K562 (cell line): ENCODE results near the gene CORO6. TPM values are rescaled to one million over a fixed set of nuclear protein-coding genes. Genes with fewer than 3 reads are reported as not detected.

Experiments
- ATAC-seq: fragments of 200-7000 bp; cut with Tn5 transposase; 3 replicates; pipeline ENCODE4 v1.9.1; 2020; ENCODE audit warnings: moderate library complexity
- BruUV-seq: library from RNA; stranded (reverse); fragments of 400-500 nt; replicated peaks from 2 replicates; lab custom pipeline; 2021; lab: Mats Ljungman, UMichigan
- CTCF ChIA-PET: fragments of 300-600 bp; formaldehyde crosslinking; extraction: SDS; loops from one replicate; lab custom pipeline; 2021; ENCODE audit warnings: low intra/inter-chr PET ratio; lab: Yijun Ruan, JAX
- POLR2A ChIA-PET: fragments of 300-600, 350-650 bp; sonication (Branson Sonifier 250); formaldehyde crosslinking; extraction: SDS; loops from one replicate; lab custom pipeline; 2021; ENCODE audit warnings: antibody characterized with exemption, inconsistent platforms; lab: Yijun Ruan, JAX
- DNase-seq, 4 experiments: peaks; one replicate each; pipeline versions ENCODE4 v3.0.0 to v3.0.0-alpha.2; 2011 to 2018; ENCODE audit warnings: low spot score in 3 of 4, mixed read lengths in 3 of 4; ENCODE audit errors: extremely low read depth in 1 of 4
- FAIRE-seq: peaks from 2 replicates; lab custom pipeline; 2011; peaks lifted over from hg19 to GRCh38; lab: Jason Lieb, UNC
- H2AFZ ChIP-seq: 2 replicates; pipeline ENCODE4 v1.6.0; 2011; ENCODE audit warnings: low read depth, low read length, control low read depth, inconsistent platforms
- H3K27ac ChIP-seq: fragments of 200-600 bp; 3 replicates; pipeline ENCODE4 v1.8.0; 2011; ENCODE audit warnings: low read depth, mild to moderate bottlenecking, control low read depth, inconsistent platforms, low read length, moderate library complexity, mixed read lengths; ENCODE audit errors: extremely low read depth
- H3K27me3 ChIP-seq, 2 experiments: fragments of 300-600 bp in 1 of 2; 2 replicates in 1 of 2; 3 replicates in 1 of 2; pipeline versions ENCODE4 v1.6.0 to v1.8.0; 2011; ENCODE audit warnings: inconsistent platforms in 2 of 2, low read length in 2 of 2, mild to moderate bottlenecking in 1 of 2, mixed read lengths in 1 of 2, moderate library complexity in 1 of 2; ENCODE audit not compliant: control insufficient read depth in 2 of 2, insufficient read depth in 2 of 2
- H3K36me3 ChIP-seq: fragments of 300-600 bp; 3 replicates; pipeline ENCODE4 v1.8.0; 2011; ENCODE audit warnings: mild to moderate bottlenecking, low read length, inconsistent platforms; ENCODE audit not compliant: control insufficient read depth, insufficient read depth
- H3K4me1 ChIP-seq, 2 experiments: fragments of 200-600 bp in 1 of 2; replicated peaks in 1 of 2; 2 replicates in 1 of 2; 3 replicates in 1 of 2; pipeline versions ENCODE4 v1.5.1 to v1.8.0; 2011; ENCODE audit warnings: inconsistent platforms in 2 of 2, low read length in 2 of 2, mild to moderate bottlenecking in 1 of 2, mixed read lengths in 1 of 2, moderate library complexity in 1 of 2; ENCODE audit not compliant: control insufficient read depth in 2 of 2, insufficient read depth in 2 of 2
- H3K4me2 ChIP-seq: 2 replicates; pipeline ENCODE4 v1.6.1; 2011; ENCODE audit warnings: low read length, control low read depth, inconsistent platforms, mixed read lengths; ENCODE audit not compliant: insufficient read depth
- H3K4me3 ChIP-seq: fragments of 200-600 bp; sonication (generic), shearing (Covaris generic); 2 replicates; pipeline ENCODE4 v1.5.1; 2016; ENCODE audit warnings: control low read depth, inconsistent platforms
- H3K79me2 ChIP-seq: fragments of 200-600 bp; 3 replicates; pipeline ENCODE4 v1.8.0; 2011; ENCODE audit warnings: low read length, inconsistent platforms; ENCODE audit not compliant: control insufficient read depth, insufficient read depth
- H3K9ac ChIP-seq, 2 experiments: 2 replicates each; pipeline versions ENCODE4 v1.6.0 to v1.6.1; 2011; ENCODE audit warnings: low read depth in 2 of 2, low read length in 2 of 2, control low read depth in 1 of 2, inconsistent platforms in 1 of 2, mild to moderate bottlenecking in 1 of 2, mixed read lengths in 1 of 2; ENCODE audit not compliant: insufficient read depth in 1 of 2
- H3K9me1 ChIP-seq: one replicate; pipeline ENCODE4 v1.6.0; 2011; ENCODE audit warnings: inconsistent platforms, mild to moderate bottlenecking, low read length, moderate library complexity; ENCODE audit not compliant: control insufficient read depth, insufficient read depth
- H3K9me3 ChIP-seq: replicated peaks from 2 replicates; pipeline ENCODE4 v1.5.1; 2011; ENCODE audit warnings: low read depth, low read length, inconsistent platforms; ENCODE audit not compliant: control insufficient read depth, insufficient read depth
- H4K20me1 ChIP-seq: replicated peaks from 2 replicates; pipeline ENCODE4 v1.6.1; 2011; ENCODE audit warnings: low read length, inconsistent platforms, mixed read lengths; ENCODE audit not compliant: control insufficient read depth, insufficient read depth
- ESRRB ChIP-seq: fragments of 250-450 bp; sonication (Bioruptor Pico); IDR thresholded peaks from 2 replicates; pipeline ENCODE4 v1.5.0; 2020; ENCODE audit warnings: mild to moderate bottlenecking, moderate library complexity, borderline replicate concordance
- MAFK ChIP-seq: IDR thresholded peaks from 2 replicates; pipeline ENCODE4 v1.6.1; 2011; ENCODE audit warnings: low read length, improper control_type of control experiment
- POLR2G ChIP-seq: fragments of 200-400 bp; formaldehyde crosslinking; IDR thresholded peaks from 2 replicates; pipeline ENCODE4 v1.6.1; 2017; ENCODE audit warnings: low read depth, mild to moderate bottlenecking, antibody characterized with exemption, low read length, moderate library complexity
- ZNF431 ChIP-seq: sonication (generic); formaldehyde crosslinking; IDR thresholded peaks from 2 replicates; pipeline ENCODE4 v1.8.0; 2022; ENCODE audit warnings: mild to moderate bottlenecking, missing genetic modification reagents
- ZSCAN32 ChIP-seq: fragments of 450-650 bp; formaldehyde crosslinking; IDR thresholded peaks from 2 replicates; pipeline ENCODE4 v1.4.0; 2020; ENCODE audit warnings: mild to moderate bottlenecking, moderate library complexity
- WGBS: fragments of 100-300 bp; shearing (Covaris generic); methylation state at CpG from one replicate; pipeline ENCODE4 v1.1.6; 2016; ENCODE audit warnings: low coverage, mixed read lengths; ENCODE audit not compliant: insufficient coverage; ENCODE audit errors: missing lambda C conversion rate; 5-methylcytosine and 5-hydroxymethylcytosine counted together
- in situ Hi-C: fragments of 300-500 bp; cut with MboI; formaldehyde crosslinking; loops from 4 replicates; pipeline ENCODE4 v1.15.0; 2018; ENCODE audit warnings: inconsistent platforms, mixed read lengths
- intact Hi-C: fragments of 100-400 bp; cut with micrococcal nuclease; formaldehyde crosslinking; loops from 2 replicates; pipeline ENCODE4 v1.14.2; 2022
- polyA plus RNA-seq, 8 experiments: library from polyadenylated mRNA; depleted of rRNA in 4 of 8; stranded (reverse) in 5 of 8; unstranded in 3 of 8; fragments of >200 nt; fragmentation: Nextera tagmentation in 2 of 8; fragmentation: Illumina TruSeq in 1 of 8; extraction: Ambion mirVana in 2 of 8; extraction: Trizol in 1 of 8; gene quantifications; 2 replicates each; pipeline versions ENCODE4 v1.2.1 to v1.2.3, GENCODE V29; 2011 to 2014; ENCODE audit warnings: inconsistent platforms in 1 of 8, missing spikeins in 1 of 8
- total RNA-seq, 7 experiments: library from RNA; depleted of rRNA in 6 of 7; stranded (reverse); fragments of >200 nt in 6 of 7; fragmentation: Illumina TruSeq in 2 of 7; extraction: Trizol in 2 of 7; gene quantifications; 2 replicates each; pipeline versions ENCODE4 v1.2.1 to v1.2.3, GENCODE V29; 2011 to 2021; ENCODE audit warnings: low replicate concordance in 1 of 7
- TF ChIP-seq, protein P1 (sequence below): sonication (generic); formaldehyde crosslinking; IDR thresholded peaks from 2 replicates; pipeline ENCODE4 v1.8.1; 2023; ENCODE audit warnings: mild to moderate bottlenecking, missing genetic modification reagents

Gene CORO6
- total and polyA plus RNA-seq, 9 of the 15 experiments (the other 6 are each of a cell fraction or from before 2014, with no cell fraction given), result 0.04 to 11.9 (median 2.4) TPM

DNA sequence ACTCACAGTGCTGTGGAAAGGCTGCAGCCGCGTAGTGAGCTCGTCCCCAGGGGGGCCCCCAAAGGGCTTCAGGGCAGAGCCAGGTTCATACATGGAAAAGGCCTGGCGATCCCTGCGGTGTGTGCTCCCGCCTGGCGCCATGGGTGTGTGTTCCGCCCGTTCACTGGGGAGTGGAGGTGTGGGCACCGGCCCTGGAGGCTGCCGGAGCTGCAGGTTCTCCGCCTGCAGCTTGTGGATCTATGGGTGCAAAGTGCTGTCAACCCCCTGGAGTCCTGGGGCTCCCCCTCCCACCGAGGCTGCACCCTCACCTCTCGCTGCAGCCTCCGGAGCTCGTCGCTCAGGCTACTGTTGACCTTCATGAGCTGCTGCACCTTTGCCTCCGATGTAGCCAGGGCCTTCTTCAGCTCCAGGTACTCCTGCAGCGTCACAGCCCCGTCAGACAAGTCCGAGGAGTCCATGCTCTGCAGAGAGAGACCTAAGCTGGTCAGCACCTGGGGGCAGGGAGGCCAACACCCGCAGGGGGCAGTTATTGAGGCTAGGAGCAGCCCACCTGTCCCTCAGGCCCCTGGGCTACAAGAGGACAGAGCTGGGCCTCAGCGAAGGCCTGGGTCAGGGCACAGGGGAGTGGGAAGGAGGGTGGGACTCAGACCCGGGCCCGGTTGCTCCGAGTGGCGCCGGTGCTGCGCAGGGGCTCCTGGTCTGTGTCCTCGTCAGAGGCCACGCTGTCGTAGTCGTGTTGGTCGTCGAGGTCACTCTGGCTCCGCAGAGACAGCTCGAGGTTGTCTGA, 46.3 kb downstream of the CORO6 start:
- CTCF ChIA-PET, result no interaction called here
- no peak for FAIRE-seq

GRCh38 chr17:29575511-29576213, 47.0 kb downstream of the CORO6 start:
- Histone ChIP-seq H3K4me1 (peaks cover 0 to 50% of the 10 kb centered on the region in 2 experiments; a peak in 2 of 5 replicates), H3K9ac (no peak overlapping the region), H3K27ac (no peak overlapping the region), H3K36me3 (peaks cover 56% of the 10 kb centered on the region; the same call in 2 of the 3 replicates), H3K4me2 (no peak overlapping the region), H3K9me1 (peaks cover 3% of the 10 kb centered on the region), H4K20me1 (no peaks in the 10 kb centered on the region), H3K79me2 (no peaks in the 10 kb centered on the region), H3K27me3 (no peaks in the 10 kb centered on the region), H2AFZ (no peak overlapping the region), H3K9me3 (no peaks in the 10 kb centered on the region), H3K4me3 (no peak overlapping the region)
- DNase-seq (no peak), FAIRE-seq (no peak), ATAC-seq (no peak)
- no TSS peak for BruUV-seq
- intact Hi-C loops (no loop called here), in situ Hi-C loops (no loop called here)
- ChIA-PET CTCF (no interaction called here), POLR2A (interaction anchor here (0.6 to 3.6 kb wide), 3 partner anchors 11 to 157 kb away, joined by 3 to 25 read pairs (median 3); no protein-coding TSS in a partner anchor)
- WGBS, result 84% methylated on average over 24 of the region's 28 CpGs
- TF ChIP-seq POLR2G (peak; percentile 49), ZSCAN32 (CRISPR knock-in tag) (no peak), ESRRB (CRISPR knock-in tag) (no peak), ZNF431 (no peak)
- TF ChIP-seq, protein P1, sequence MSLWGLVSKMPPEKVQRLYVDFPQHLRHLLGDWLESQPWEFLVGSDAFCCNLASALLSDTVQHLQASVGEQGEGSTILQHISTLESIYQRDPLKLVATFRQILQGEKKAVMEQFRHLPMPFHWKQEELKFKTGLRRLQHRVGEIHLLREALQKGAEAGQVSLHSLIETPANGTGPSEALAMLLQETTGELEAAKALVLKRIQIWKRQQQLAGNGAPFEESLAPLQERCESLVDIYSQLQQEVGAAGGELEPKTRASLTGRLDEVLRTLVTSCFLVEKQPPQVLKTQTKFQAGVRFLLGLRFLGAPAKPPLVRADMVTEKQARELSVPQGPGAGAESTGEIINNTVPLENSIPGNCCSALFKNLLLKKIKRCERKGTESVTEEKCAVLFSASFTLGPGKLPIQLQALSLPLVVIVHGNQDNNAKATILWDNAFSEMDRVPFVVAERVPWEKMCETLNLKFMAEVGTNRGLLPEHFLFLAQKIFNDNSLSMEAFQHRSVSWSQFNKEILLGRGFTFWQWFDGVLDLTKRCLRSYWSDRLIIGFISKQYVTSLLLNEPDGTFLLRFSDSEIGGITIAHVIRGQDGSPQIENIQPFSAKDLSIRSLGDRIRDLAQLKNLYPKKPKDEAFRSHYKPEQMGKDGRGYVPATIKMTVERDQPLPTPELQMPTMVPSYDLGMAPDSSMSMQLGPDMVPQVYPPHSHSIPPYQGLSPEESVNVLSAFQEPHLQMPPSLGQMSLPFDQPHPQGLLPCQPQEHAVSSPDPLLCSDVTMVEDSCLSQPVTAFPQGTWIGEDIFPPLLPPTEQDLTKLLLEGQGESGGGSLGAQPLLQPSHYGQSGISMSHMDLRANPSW (CRISPR knock-in tag), result no peak

More for the DNA sequence above, 46.3 kb downstream of the CORO6 start:
- H3K27me3 ChIP-seq, result no peaks in the 10 kb centered on the region
- intact Hi-C loops (no loop called here), in situ Hi-C loops (no loop called here)
- peaks cover 0 to 57% of the 10 kb centered on the region in 2 experiments; a peak in 2 of 5 replicates for H3K4me1 ChIP-seq
- 87% methylated on average over 35 of the region's 37 CpGs for WGBS
- H3K79me2 ChIP-seq, result no peaks in the 10 kb centered on the region
- TF ChIP-seq POLR2G (0 out of 2 replicates have a peak, but pooled peaks have one; percentile 26), MAFK (no peak)
- TF ChIP-seq, all 486 proteins: peak for 1
- peaks cover 62% of the 10 kb centered on the region; the same call in 2 of the 3 replicates for H3K36me3 ChIP-seq
- ATAC-seq (no peak), DNase-seq (no peak)
- H3K9me1 ChIP-seq, result peaks cover 3% of the 10 kb centered on the region
- H2AFZ ChIP-seq, result no peak overlapping the region
- H3K4me2 ChIP-seq, result no peak overlapping the region
- no peaks in the 10 kb centered on the region for H4K20me1 ChIP-seq
- no peaks in the 10 kb centered on the region for H3K9me3 ChIP-seq
- H3K4me3 ChIP-seq, result no peak overlapping the region
- TSS peak; percentile 41 for BruUV-seq
- POLR2A ChIA-PET, result interaction anchor here (1.1 to 3.6 kb wide), 2 partner anchors 11 to 39 kb away, joined by 3 to 25 read pairs; no protein-coding TSS in a partner anchor
- peak overlapping the region in 1 of 2 experiments; percentile 50; a peak in 1 of 4 replicates for H3K9ac ChIP-seq
- H3K27ac ChIP-seq, result no peak overlapping the region
